ENCODE data around the gene UBLCP1. TPM values are rescaled to one million over a fixed set of nuclear protein-coding genes. Genes with fewer than 3 reads are reported as not detected.

Gene UBLCP1
- total RNA-seq, 4 donors from 2014 or later, result 17.7 to 20.9 (median 18.8) TPM

DNA sequence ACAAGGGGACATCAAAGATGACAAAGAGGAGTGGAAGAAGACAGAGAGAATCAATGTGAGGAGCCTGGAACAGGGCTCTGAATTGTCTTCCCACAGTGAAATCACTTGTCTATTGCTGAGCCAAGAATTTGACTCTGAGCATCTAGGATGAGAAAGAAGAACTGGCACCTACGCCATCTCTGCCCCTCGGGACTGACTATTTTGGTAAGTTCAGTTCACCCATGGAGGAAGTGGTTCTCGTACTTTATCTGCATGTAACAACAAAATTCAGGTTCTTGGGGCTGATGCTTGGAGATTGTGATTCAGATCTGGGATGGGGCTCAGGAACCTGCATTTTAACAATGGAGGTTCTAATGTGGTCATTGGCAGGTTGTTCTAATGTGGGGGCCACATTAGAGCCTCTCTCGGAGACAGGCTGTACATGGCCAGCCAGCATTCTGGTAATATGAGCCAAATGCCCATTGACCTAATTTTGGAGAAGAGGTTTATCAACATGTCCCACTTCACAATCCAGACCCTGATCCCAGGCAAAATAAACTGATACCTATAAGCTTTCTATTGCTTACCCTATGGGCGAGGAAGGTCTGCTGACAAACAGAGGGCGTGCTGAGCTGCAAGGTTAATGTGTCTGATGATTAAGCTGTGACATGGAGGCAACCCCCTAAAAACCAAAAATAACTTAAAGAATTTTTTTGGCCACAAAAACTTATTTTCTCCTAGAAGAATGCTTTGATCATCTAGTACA is 69.9 kb downstream of the UBLCP1 start:
- WGBS, result 83% methylated on average over 6 of the region's 6 CpGs

GRCh38 chr5:159333545-159333925 is 70.4 kb downstream of the UBLCP1 start:
- no peaks in the 10 kb centered on the region for H3K36me3 ChIP-seq
- no peaks in the 10 kb centered on the region for H3K9me3 ChIP-seq
- H3K4me1 ChIP-seq, result peaks cover 19% of the 10 kb centered on the region
- DNase-seq (ENCODE audit: low spot score in 2 of 2), result no peak
- no peak overlapping the region for H3K4me3 ChIP-seq
- WGBS, result 73% methylated on average over 1 of the region's 1 CpG
- H3K27ac ChIP-seq, result no peak overlapping the region
- TF ChIP-seq, protein P1, sequence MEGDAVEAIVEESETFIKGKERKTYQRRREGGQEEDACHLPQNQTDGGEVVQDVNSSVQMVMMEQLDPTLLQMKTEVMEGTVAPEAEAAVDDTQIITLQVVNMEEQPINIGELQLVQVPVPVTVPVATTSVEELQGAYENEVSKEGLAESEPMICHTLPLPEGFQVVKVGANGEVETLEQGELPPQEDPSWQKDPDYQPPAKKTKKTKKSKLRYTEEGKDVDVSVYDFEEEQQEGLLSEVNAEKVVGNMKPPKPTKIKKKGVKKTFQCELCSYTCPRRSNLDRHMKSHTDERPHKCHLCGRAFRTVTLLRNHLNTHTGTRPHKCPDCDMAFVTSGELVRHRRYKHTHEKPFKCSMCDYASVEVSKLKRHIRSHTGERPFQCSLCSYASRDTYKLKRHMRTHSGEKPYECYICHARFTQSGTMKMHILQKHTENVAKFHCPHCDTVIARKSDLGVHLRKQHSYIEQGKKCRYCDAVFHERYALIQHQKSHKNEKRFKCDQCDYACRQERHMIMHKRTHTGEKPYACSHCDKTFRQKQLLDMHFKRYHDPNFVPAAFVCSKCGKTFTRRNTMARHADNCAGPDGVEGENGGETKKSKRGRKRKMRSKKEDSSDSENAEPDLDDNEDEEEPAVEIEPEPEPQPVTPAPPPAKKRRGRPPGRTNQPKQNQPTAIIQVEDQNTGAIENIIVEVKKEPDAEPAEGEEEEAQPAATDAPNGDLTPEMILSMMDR (IDR thresholded peaks at IDR 0.05), result no peak
- no peak for TF ChIP-seq EP300 (IDR thresholded peaks at IDR 0.05)
- no peak for TF ChIP-seq POLR2AphosphoS5 (IDR thresholded peaks at IDR 0.05)
- no peak for TF ChIP-seq POLR2A (IDR thresholded peaks at IDR 0.05)
- H3K27me3 ChIP-seq, result peaks cover 4% of the 10 kb centered on the region

More for the DNA sequence above, 69.9 kb downstream of the UBLCP1 start:
- H3K27me3 ChIP-seq, result peaks cover 7% of the 10 kb centered on the region
- no peak for DNase-seq (ENCODE audit: low spot score in 2 of 2)
- H3K36me3 ChIP-seq, result no peaks in the 10 kb centered on the region
- H3K9me3 ChIP-seq, result no peaks in the 10 kb centered on the region
- peaks cover 18% of the 10 kb centered on the region for H3K4me1 ChIP-seq
- TF ChIP-seq, protein P1 (IDR thresholded peaks at IDR 0.05), result no peak
- no peak for TF ChIP-seq POLR2AphosphoS5 (IDR thresholded peaks at IDR 0.05)
- no peak for TF ChIP-seq EP300 (IDR thresholded peaks at IDR 0.05)
- TF ChIP-seq POLR2A (IDR thresholded peaks at IDR 0.05), result no peak
- H3K4me3 ChIP-seq, result no peak overlapping the region
- H3K27ac ChIP-seq, result no peak overlapping the region

Other genes starting within 250 kb of the UBLCP1 start
- 10 to 100 TPM in 2 of 4 donors, 1 to 10 TPM in 2; 4.3 to 13.6 (median 8.8) TPM for gene EBF1, start 163.4 kb upstream of the UBLCP1 start, total RNA-seq
- gene RNF145, start 53.7 kb upstream of the UBLCP1 start, total RNA-seq, result 10 to 100 TPM; 37.4 to 57.0 (median 48.2) TPM
- not detected for gene IL12B, start 67.2 kb downstream of the UBLCP1 start, total RNA-seq